ENCODE data around the gene STRBP.

Gene STRBP

DNA sequence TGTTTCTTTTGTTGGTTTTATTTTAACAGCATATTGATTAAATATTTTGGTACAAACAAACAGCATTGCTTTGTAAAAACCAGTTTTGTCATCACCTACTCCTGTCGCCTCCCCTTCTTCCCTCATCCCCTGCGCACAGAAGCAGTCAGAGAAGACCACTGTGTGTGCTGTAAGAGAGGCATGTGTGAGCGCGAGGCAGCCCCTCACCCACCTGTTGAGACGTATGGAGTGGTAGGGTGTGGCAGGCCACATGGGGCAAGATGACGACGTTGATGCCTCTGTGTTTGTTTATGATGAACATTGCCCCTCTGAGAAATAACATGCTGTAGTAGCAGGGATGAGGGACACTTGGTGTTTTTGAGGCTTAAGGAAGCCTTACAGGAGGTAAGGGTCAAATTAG lies 163.6 kb downstream of the STRBP start:
- Histone ChIP-seq H3K27ac (no peak overlapping the region), H3K36me3 (peaks cover 89 to 97% (median 94%) of the 10 kb centered on the region in 3 donors), H3K9me3 (no peaks in the 10 kb centered on the region), H3K27me3 (no peaks in the 10 kb centered on the region), H3K4me1 (no peaks in the 10 kb centered on the region), H3K4me3 (no peak overlapping the region)
- TF ChIP-seq, protein P1, sequence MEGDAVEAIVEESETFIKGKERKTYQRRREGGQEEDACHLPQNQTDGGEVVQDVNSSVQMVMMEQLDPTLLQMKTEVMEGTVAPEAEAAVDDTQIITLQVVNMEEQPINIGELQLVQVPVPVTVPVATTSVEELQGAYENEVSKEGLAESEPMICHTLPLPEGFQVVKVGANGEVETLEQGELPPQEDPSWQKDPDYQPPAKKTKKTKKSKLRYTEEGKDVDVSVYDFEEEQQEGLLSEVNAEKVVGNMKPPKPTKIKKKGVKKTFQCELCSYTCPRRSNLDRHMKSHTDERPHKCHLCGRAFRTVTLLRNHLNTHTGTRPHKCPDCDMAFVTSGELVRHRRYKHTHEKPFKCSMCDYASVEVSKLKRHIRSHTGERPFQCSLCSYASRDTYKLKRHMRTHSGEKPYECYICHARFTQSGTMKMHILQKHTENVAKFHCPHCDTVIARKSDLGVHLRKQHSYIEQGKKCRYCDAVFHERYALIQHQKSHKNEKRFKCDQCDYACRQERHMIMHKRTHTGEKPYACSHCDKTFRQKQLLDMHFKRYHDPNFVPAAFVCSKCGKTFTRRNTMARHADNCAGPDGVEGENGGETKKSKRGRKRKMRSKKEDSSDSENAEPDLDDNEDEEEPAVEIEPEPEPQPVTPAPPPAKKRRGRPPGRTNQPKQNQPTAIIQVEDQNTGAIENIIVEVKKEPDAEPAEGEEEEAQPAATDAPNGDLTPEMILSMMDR (IDR thresholded peaks at IDR 0.05), result no peak
- no peak for DNase-seq
- intact Hi-C loops (cut with DNase I; ENCODE audit: low total_unique reads), result no loop called here

DNA sequence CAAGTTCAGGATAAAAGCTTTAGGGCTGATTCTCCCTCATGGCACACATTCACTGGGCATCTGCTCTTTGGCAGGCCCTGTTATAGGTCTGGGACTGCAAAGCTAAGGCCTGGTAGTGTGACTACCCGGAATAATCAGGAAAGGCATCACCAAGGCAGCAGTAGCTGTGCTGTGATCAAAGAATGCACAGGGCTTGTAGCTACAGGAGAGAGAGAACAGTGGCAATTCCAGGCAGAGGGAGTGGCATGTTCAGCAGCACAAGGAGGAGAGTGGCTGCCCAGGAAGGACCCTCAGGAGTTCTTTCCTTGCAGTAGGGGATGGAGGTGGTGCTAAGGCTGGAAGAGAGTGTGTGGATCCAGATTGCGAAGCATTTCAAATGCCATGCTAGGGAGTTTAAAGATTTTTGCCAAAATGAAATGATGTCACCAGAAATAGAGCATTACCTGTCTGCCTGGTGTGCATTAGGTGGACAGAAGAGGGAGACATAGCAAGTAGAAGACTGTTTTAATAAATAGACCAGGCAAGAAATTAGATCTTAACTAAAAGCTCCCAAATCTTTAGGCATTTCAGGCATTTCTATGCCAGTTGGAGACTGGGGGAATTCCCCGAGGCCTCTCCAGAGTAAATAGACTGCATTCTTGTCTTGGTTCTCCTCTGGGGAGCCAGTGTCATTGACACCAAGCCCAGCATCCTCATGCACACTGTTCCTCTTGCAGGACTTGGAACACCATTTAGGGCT lies 165.8 kb downstream of the STRBP start:
- Histone ChIP-seq H3K9me3 (no peaks in the 10 kb centered on the region), H3K4me3 (no peak overlapping the region), H3K36me3 (peaks cover 91 to 97% (median 95%) of the 10 kb centered on the region in 3 donors), H3K27ac (no peak overlapping the region), H3K4me1 (peaks cover 0 to 4% (median 0%) of the 10 kb centered on the region in 4 donors), H3K27me3 (no peaks in the 10 kb centered on the region)
- DNase-seq, result no peak
- intact Hi-C loops (cut with DNase I; ENCODE audit: low total_unique reads), result no loop called here
- TF ChIP-seq, protein P1 (IDR thresholded peaks at IDR 0.05), result no peak

DNA sequence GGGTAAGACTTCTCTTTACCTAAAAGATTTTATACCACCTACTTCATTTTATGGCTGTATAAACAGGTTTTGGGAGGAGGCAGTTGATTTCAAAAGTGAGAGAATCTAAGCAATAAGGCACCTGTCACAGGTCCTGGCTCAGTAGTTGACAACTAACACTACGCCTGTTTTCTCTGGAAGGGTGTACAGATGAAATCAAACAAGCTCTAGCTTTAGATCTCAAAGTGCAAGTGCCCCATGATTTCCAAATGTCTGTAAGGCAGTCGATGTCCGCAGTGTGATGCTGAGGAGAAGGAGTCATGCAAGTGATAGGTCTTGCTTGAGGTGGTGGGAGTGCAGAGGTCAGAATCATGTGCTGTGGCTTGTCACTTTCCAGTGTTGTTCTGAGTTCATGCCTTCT lies 168.8 kb downstream of the STRBP start:
- H3K4me1 ChIP-seq, result peaks cover 0 to 7% (median 2%) of the 10 kb centered on the region in 4 donors
- H3K36me3 ChIP-seq, result peaks cover 87 to 91% (median 90%) of the 10 kb centered on the region in 3 donors
- no peak overlapping the region for H3K4me3 ChIP-seq
- intact Hi-C loops (cut with DNase I; ENCODE audit: low total_unique reads), result no loop called here
- TF ChIP-seq, protein P1 (IDR thresholded peaks at IDR 0.05), result no peak
- no peaks in the 10 kb centered on the region for H3K27me3 ChIP-seq
- H3K27ac ChIP-seq, result no peak overlapping the region
- no peak for DNase-seq
- no peaks in the 10 kb centered on the region for H3K9me3 ChIP-seq

DNA sequence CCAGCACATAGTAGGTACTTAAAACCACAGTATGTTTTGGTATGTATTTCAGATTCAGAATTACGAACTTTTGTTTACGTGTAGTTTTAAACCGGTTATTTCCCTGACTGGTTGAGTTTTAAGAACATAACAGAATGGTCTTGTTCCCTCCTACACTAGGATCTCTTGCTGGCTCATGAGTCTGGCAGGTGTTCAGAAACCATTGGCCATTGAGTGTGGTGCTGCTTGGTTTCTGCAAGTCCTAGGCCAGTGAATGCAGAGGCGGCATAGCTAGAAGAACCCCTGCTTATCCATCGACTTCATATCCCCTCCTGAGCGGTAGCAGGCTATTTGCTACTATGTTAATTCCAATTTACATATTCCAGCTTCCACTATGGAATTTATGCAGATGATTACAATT lies 169.3 kb downstream of the STRBP start:
- DNase-seq, result no peak
- TF ChIP-seq, protein P1 (IDR thresholded peaks at IDR 0.05), result no peak
- intact Hi-C loops (cut with DNase I; ENCODE audit: low total_unique reads), result no loop called here
- no peak overlapping the region for H3K4me3 ChIP-seq
- H3K4me1 ChIP-seq, result peaks cover 0 to 7% (median 2%) of the 10 kb centered on the region in 4 donors
- H3K27me3 ChIP-seq, result no peaks in the 10 kb centered on the region
- H3K9me3 ChIP-seq, result no peaks in the 10 kb centered on the region
- H3K36me3 ChIP-seq, result peaks cover 84 to 90% (median 90%) of the 10 kb centered on the region in 3 donors
- no peak overlapping the region for H3K27ac ChIP-seq

DNA sequence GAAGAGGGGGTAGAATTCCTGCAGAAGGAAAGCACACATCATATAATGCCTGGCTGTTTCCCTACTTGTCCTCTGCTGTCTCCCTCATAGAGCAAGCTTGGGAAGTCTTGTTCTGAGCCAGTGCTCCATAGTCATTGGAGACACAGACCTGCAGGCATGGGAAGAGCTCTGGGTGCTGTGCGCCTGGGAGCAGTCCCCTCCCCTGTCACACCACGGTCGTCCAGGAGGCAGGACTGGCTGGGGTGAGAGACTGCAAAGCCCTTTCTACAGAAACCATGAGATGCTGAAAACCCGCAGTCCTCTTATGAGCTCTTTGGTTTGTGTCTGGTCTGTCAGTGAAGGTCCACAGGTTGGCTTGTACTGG lies 170.3 kb downstream of the STRBP start:
- peaks cover 86 to 90% (median 90%) of the 10 kb centered on the region in 3 donors for H3K36me3 ChIP-seq
- no peaks in the 10 kb centered on the region for H3K9me3 ChIP-seq
- H3K4me1 ChIP-seq, result peaks cover 0 to 7% (median 2%) of the 10 kb centered on the region in 4 donors
- TF ChIP-seq, protein P1 (IDR thresholded peaks at IDR 0.05), result no peak
- no peak for DNase-seq
- no peaks in the 10 kb centered on the region for H3K27me3 ChIP-seq
- H3K4me3 ChIP-seq, result no peak overlapping the region
- intact Hi-C loops (cut with DNase I; ENCODE audit: low total_unique reads), result no loop called here
- H3K27ac ChIP-seq, result no peak overlapping the region

All from tibial artery (tissue), 4 donors.